Neural cell (in vitro differentiated cells): ENCODE results near the gene SUMO1. TPM values are rescaled to one million over a fixed set of nuclear protein-coding genes. Genes with fewer than 3 reads are reported as not detected.

Experiments
- H2AFZ ChIP-seq: fragments of 200-600, 300-800 bp; sonication (generic), shearing (Covaris generic); 2 replicates; pipeline ENCODE4 v1.6.0; 2014; ENCODE audit warnings: low read depth, mild to moderate bottlenecking, antibody characterized with exemption, low read length, moderate library complexity
- H3F3A ChIP-seq: fragments of 200-600 bp; shearing (Covaris generic); 2 replicates; pipeline ENCODE4 v1.6.1; 2016; ENCODE audit warnings: mild to moderate bottlenecking, moderate library complexity, mixed read lengths, antibody characterized with exemption, low read length; ENCODE audit not compliant: insufficient read depth, poor library complexity, severe bottlenecking
- H3K27ac ChIP-seq: fragments of 200-600, 300-800 bp; sonication (generic), shearing (Covaris generic); 2 replicates; pipeline ENCODE4 v1.5.1; 2014; ENCODE audit warnings: mild to moderate bottlenecking, low read length, moderate library complexity
- H3K27me3 ChIP-seq: fragments of 300-800, 200-600 bp; sonication (generic), shearing (Covaris generic); 2 replicates; pipeline ENCODE4 v1.6.0; 2014; ENCODE audit warnings: mild to moderate bottlenecking, low read depth, low read length, moderate library complexity; ENCODE audit not compliant: insufficient read depth
- H3K36me3 ChIP-seq: fragments of 300-800, 200-600 bp; sonication (generic), shearing (Covaris generic); 2 replicates; pipeline ENCODE4 v1.5.1; 2014; ENCODE audit warnings: mild to moderate bottlenecking, antibody characterized with exemption, low read length, moderate library complexity; ENCODE audit not compliant: insufficient read depth
- H3K4me2 ChIP-seq: fragments of 300-800, 200-600 bp; sonication (generic), shearing (Covaris generic); 2 replicates; pipeline ENCODE4 v1.6.0; 2014; ENCODE audit warnings: mild to moderate bottlenecking, low read length
- H3K4me3 ChIP-seq: fragments of 300-800, 200-600 bp; sonication (generic), shearing (Covaris generic); 2 replicates; pipeline ENCODE4 v1.5.1; 2014; ENCODE audit warnings: mild to moderate bottlenecking, low read length, moderate library complexity
- H3K79me2 ChIP-seq: fragments of 200-600 bp; shearing (Covaris generic); replicated peaks from 2 replicates; pipeline ENCODE4 v1.6.0; 2014; ENCODE audit warnings: mild to moderate bottlenecking, low read length, moderate library complexity; ENCODE audit not compliant: insufficient read depth
- H3K9ac ChIP-seq: fragments of 300-800, 200-600 bp; sonication (generic), shearing (Covaris generic); 2 replicates; pipeline ENCODE4 v1.6.1; 2016; ENCODE audit warnings: mild to moderate bottlenecking, low read length, mixed read lengths
- H3K9me2 ChIP-seq: fragments of 200-600 bp; shearing (Covaris generic); 2 replicates; pipeline ENCODE4 v1.6.1; 2016; ENCODE audit warnings: mild to moderate bottlenecking, low read length, mixed read lengths; ENCODE audit not compliant: insufficient read depth
- H3K9me3 ChIP-seq: fragments of 200-600, 300-800 bp; sonication (generic), shearing (Covaris generic); 2 replicates; pipeline ENCODE4 v1.6.1; 2016; ENCODE audit warnings: mild to moderate bottlenecking, mixed run types, low read length, moderate library complexity, mixed read lengths
- H4K20me1 ChIP-seq: fragments of 200-600 bp; shearing (Covaris generic); 2 replicates; pipeline ENCODE4 v1.6.1; 2016; ENCODE audit warnings: mild to moderate bottlenecking, mixed run types; ENCODE audit not compliant: insufficient read depth
- EP300 ChIP-seq: fragments of 450-650 bp; conservative IDR thresholded peaks from 2 replicates; pipeline ENCODE4 v1.6.1; 2014; ENCODE audit warnings: antibody characterized with exemption, mild to moderate bottlenecking, moderate library complexity; ENCODE audit not compliant: poor library complexity, severe bottlenecking
- EZH2 ChIP-seq: fragments of 200-600, 300-800 bp; shearing (Covaris generic), sonication (generic); IDR thresholded peaks from 2 replicates; pipeline ENCODE4 v1.6.1; 2014; ENCODE audit warnings: antibody characterized with exemption, low read length, borderline replicate concordance, mild to moderate bottlenecking; ENCODE audit not compliant: insufficient read depth, poor library complexity, severe bottlenecking
- MXI1 ChIP-seq: fragments of 450-650 bp; conservative IDR thresholded peaks from 2 replicates; pipeline ENCODE4 v1.6.1; 2014; ENCODE audit warnings: antibody characterized with exemption, mild to moderate bottlenecking; ENCODE audit not compliant: poor library complexity, severe bottlenecking
- POLR2AphosphoS5 ChIP-seq: IDR thresholded peaks from 2 replicates; pipeline ENCODE4 v1.6.1; 2012
- RAD21 ChIP-seq: fragments of 450-650 bp; conservative IDR thresholded peaks from 2 replicates; pipeline ENCODE4 v1.6.1; 2014; ENCODE audit warnings: antibody characterized with exemption, mild to moderate bottlenecking, moderate library complexity
- SMC3 ChIP-seq: fragments of 450-650 bp; conservative IDR thresholded peaks from 2 replicates; pipeline ENCODE4 v1.6.1; 2014; ENCODE audit warnings: antibody characterized with exemption, mild to moderate bottlenecking, moderate library complexity; ENCODE audit not compliant: poor library complexity
- TAF1 ChIP-seq: IDR thresholded peaks from 2 replicates; pipeline ENCODE4 v1.6.1; 2012; ENCODE audit warnings: low read depth
- polyA plus RNA-seq: library from polyadenylated mRNA; depleted of rRNA; stranded (reverse); fragments of >200 nt; gene quantifications from 2 replicates; pipeline ENCODE4 v1.2.3, GENCODE V29; 2014
- TF ChIP-seq, protein P1 (sequence below): IDR thresholded peaks from 2 replicates; pipeline ENCODE4 v1.6.1; 2012; ENCODE audit warnings: borderline replicate concordance
- TF ChIP-seq, protein P2 (sequence below): fragments of 450-650 bp; IDR thresholded peaks from 2 replicates; pipeline ENCODE4 v1.5.1; 2014; ENCODE audit warnings: antibody characterized with exemption, mild to moderate bottlenecking, moderate library complexity; ENCODE audit not compliant: poor library complexity, severe bottlenecking

The SUMO1 gene
- polyA plus RNA-seq, 1 donor from 2014 or later: 365 TPM

DNA sequence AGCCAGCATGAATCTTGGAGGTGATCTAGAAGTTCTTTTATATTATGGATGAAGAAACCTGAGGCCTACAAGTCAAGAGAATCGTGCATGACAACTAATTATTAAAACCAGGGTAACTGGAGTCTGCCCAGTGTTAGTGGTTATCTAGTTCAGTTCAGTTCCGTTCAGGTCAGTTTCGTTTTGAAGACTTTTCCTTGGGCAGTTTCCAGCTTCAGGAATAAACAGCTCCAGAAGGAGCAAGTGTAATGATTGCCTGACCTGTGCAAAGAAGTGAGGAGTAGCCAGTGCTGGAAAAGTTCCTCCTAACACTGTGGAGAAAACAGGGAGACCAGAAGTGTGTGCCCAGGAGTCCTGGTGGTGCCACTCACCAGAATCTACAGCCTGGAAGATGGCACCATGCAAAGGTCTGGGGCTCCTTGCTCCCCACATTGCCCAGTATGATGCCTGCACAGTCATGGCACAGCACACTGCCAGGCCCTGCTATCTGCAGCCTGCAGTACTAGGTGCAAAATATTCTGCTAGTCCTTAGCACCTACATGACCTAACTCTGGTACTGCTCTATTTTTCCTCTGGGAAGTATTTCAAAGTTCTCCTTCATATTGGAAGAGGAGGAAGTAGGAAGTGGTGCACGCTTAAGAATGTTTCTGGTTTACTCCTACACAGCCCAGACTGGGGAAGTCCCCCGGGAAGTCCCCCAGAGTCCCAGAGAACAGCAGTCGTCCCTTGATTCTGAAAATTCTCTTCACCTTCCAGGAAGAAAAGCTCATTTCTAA is 65.8 kb downstream of the SUMO1 start:
- Histone ChIP-seq H3K9ac (no peak overlapping the region), H3K4me2 (no peak overlapping the region), H3K36me3 (no peaks in the 10 kb centered on the region), H3K27ac (no peak overlapping the region), H4K20me1 (no peaks in the 10 kb centered on the region), H2AFZ (no peak overlapping the region), H3K79me2 (no peaks in the 10 kb centered on the region), H3K9me3 (no peaks in the 10 kb centered on the region), H3K4me3 (no peak overlapping the region), H3K9me2 (no peaks in the 10 kb centered on the region), H3F3A (no peaks in the 10 kb centered on the region), H3K27me3 (peaks cover 15% of the 10 kb centered on the region)
- TF ChIP-seq MXI1: no peak
- TF ChIP-seq EP300: no peak
- TF ChIP-seq, protein P1, sequence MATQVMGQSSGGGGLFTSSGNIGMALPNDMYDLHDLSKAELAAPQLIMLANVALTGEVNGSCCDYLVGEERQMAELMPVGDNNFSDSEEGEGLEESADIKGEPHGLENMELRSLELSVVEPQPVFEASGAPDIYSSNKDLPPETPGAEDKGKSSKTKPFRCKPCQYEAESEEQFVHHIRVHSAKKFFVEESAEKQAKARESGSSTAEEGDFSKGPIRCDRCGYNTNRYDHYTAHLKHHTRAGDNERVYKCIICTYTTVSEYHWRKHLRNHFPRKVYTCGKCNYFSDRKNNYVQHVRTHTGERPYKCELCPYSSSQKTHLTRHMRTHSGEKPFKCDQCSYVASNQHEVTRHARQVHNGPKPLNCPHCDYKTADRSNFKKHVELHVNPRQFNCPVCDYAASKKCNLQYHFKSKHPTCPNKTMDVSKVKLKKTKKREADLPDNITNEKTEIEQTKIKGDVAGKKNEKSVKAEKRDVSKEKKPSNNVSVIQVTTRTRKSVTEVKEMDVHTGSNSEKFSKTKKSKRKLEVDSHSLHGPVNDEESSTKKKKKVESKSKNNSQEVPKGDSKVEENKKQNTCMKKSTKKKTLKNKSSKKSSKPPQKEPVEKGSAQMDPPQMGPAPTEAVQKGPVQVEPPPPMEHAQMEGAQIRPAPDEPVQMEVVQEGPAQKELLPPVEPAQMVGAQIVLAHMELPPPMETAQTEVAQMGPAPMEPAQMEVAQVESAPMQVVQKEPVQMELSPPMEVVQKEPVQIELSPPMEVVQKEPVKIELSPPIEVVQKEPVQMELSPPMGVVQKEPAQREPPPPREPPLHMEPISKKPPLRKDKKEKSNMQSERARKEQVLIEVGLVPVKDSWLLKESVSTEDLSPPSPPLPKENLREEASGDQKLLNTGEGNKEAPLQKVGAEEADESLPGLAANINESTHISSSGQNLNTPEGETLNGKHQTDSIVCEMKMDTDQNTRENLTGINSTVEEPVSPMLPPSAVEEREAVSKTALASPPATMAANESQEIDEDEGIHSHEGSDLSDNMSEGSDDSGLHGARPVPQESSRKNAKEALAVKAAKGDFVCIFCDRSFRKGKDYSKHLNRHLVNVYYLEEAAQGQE: no peak
- TF ChIP-seq SMC3: no peak
- TF ChIP-seq TAF1: no peak
- no peak for TF ChIP-seq POLR2AphosphoS5
- no peak for TF ChIP-seq RAD21
- TF ChIP-seq EZH2: no peak
- TF ChIP-seq, protein P2, sequence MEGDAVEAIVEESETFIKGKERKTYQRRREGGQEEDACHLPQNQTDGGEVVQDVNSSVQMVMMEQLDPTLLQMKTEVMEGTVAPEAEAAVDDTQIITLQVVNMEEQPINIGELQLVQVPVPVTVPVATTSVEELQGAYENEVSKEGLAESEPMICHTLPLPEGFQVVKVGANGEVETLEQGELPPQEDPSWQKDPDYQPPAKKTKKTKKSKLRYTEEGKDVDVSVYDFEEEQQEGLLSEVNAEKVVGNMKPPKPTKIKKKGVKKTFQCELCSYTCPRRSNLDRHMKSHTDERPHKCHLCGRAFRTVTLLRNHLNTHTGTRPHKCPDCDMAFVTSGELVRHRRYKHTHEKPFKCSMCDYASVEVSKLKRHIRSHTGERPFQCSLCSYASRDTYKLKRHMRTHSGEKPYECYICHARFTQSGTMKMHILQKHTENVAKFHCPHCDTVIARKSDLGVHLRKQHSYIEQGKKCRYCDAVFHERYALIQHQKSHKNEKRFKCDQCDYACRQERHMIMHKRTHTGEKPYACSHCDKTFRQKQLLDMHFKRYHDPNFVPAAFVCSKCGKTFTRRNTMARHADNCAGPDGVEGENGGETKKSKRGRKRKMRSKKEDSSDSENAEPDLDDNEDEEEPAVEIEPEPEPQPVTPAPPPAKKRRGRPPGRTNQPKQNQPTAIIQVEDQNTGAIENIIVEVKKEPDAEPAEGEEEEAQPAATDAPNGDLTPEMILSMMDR: no peak

DNA sequence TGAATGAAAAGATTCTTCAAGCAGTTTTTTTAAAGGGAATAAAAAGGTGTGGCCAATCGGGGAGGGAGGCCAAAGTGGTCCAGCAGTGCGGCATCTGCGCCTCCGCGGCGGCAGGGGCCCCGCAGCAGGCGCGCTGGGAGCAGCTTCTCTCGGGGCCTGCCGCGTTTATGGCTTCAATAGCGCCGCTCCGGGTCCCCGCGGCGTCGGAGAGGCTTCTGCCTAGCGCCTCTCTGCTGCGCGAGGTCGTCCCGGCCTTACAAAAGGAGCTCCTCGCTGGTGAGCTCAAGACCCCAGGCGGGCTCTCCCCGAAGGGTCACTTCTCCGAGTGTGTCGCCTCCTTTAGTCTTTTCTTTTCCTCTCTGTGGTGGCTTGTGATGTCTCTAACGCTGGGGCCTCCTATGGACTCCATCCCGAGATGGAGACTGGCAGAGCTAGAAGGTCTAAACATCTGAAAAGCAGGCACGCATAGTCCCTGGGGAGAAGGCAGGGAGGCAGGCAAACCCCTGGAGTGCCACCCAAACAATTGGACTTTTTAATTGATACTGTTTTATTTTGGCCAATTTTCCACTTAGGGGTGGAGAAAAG is 67.1 kb downstream of the SUMO1 start:
- Histone ChIP-seq H3K36me3 (no peaks in the 10 kb centered on the region), H3K9me3 (no peaks in the 10 kb centered on the region), H3F3A (no peaks in the 10 kb centered on the region), H3K9ac (no peak overlapping the region), H3K9me2 (no peaks in the 10 kb centered on the region), H3K27ac (no peak overlapping the region), H3K79me2 (no peaks in the 10 kb centered on the region), H3K4me2 (no peak overlapping the region), H4K20me1 (no peaks in the 10 kb centered on the region), H2AFZ (no peak overlapping the region), H3K4me3 (peak overlapping the region; percentile 44), H3K27me3 (peaks cover 15% of the 10 kb centered on the region)
- no peak for TF ChIP-seq SMC3
- no peak for TF ChIP-seq TAF1
- TF ChIP-seq MXI1: no peak
- TF ChIP-seq, protein P2: no peak
- TF ChIP-seq POLR2AphosphoS5: no peak
- TF ChIP-seq EZH2: no peak
- TF ChIP-seq EP300: no peak
- no peak for TF ChIP-seq RAD21
- TF ChIP-seq, protein P1: no peak
